EL (cell line): ENCODE results near the gene CENATAC.
"Not testable (repeated sequence)": the region's sequence is repeated elsewhere in the genome, so short reads cannot be mapped to it uniquely, and the experiment has no call there.

Experiments used
- DNase-seq: peaks from one replicate; pipeline ENCODE4 v3.0.0-alpha.2; 2016

The CENATAC gene

DNA sequence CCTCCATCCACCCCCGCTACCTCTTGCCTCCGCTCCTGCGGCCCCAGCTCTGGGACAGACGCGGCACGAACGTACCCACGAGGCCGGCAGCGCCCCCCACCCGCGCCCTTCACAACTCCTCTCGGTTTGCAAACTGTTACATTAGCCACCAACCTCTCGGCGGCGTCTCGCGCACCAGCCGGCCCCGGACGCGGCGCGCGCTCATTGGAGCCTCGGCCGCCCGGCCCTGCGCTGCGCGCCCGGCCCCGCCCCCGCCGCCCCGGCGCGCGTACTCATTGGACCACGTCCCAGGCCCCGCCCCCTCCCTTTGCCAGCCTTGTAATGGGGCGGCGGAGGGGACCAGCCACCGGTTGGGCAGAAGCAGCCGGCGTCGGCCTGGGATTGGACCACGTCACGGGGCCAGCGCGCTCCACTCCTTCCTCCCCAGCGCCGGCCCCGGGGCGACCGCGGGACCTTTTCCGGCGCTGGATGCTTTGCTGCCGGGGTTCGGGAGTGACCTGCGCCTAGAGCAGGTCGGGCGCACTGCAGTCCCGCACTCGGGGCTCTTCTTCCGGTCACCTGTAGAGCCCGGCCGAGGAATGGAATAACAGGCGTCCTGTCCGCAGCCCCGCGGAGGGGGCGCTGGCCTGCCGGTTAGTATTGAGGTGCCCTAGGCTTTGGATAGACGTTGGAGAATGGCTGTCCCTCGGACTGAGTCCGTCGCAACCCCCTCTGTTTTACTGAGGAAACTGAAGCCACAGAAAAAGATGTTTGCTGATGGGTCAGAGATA, 59.2 kb downstream of the CENATAC start, which contains the start of gene HYOU1:
HYOU1 (minus strand) TSS at position 206 of the 770 bp plus-strand sequence. CDS start 1,045 bp downstream, outside the sequence.
- DNase-seq = peak; percentile 97

DNA sequence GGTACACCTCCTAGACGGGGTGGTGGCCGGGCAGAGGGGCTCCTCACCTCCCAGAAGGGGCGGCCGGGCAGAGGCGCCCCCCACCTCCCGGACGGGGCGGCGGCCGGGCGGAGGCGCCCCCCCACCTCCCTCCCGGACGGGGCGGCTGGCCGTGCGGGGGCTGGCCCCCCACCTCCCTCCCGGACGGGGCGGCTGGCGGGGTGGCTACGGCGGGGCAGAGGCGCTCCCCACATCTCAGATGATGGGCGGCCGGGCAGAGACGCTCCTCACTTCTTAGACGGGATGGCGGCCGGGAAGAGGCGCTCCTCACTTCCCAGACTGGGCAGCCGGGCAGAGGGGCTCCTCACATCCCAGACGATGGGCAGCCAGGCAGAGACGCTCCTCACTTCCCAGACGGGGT, 61.2 kb downstream of the CENATAC start:
- not testable (repeated sequence) for DNase-seq

- no peak for DNase-seq
Measured at GRCh38 chr11:119061256-119061655, 63.3 kb downstream of the CENATAC start.

GRCh38 chr11:119062779-119063178, 64.8 kb downstream of the CENATAC start:
- peak; percentile 56 for DNase-seq

GRCh38 chr11:119065369-119065768, 67.4 kb downstream of the CENATAC start:
- DNase-seq = peak; percentile 47
